ENCODE data around the gene SEZ6L2. TPM values are rescaled to one million over a fixed set of nuclear protein-coding genes. Genes with fewer than 3 reads are reported as not detected.

Gene SEZ6L2
- total RNA-seq, 2 experiments from 2014 or later, result not detected

DNA sequence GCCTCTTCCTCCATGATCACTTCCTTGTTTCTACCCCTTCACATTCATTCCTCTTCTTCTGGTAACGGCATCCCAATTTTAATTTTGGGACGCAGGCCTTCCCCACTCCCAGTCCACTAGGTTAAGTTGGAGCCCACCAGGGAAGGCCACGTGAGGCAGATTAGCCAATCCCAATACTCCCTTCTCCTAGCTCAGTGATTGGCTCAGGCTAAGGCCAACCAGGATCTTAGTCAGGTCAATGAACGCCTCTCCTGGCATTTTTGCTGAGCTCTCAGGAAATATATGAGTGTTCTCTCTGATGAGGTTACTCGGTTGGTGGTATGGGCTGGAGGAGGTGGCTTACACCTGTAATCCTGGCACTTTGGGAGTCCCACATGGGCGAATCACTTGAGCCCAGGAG lies 15.4 kb downstream of the SEZ6L2 start:
- H3K27me3 Mint-ChIP-seq, result peaks cover 28% of the 10 kb centered on the region
- DNase-seq, result no peak
- H3K9me3 ChIP-seq (ENCODE audit: control insufficient read depth in 1 of 2, insufficient read depth in 1 of 2, low read length in 2 of 2), result peaks cover 0 to 5% of the 10 kb centered on the region in 2 experiments
- H3K4me3 ChIP-seq (ENCODE audit: low read length), result no peak overlapping the region
- H3K4me1 Mint-ChIP-seq (ENCODE audit: low read depth), result no peaks in the 10 kb centered on the region
- H3K36me3 Mint-ChIP-seq (ENCODE audit: low read depth), result no peaks in the 10 kb centered on the region
- TF ChIP-seq, protein P1, sequence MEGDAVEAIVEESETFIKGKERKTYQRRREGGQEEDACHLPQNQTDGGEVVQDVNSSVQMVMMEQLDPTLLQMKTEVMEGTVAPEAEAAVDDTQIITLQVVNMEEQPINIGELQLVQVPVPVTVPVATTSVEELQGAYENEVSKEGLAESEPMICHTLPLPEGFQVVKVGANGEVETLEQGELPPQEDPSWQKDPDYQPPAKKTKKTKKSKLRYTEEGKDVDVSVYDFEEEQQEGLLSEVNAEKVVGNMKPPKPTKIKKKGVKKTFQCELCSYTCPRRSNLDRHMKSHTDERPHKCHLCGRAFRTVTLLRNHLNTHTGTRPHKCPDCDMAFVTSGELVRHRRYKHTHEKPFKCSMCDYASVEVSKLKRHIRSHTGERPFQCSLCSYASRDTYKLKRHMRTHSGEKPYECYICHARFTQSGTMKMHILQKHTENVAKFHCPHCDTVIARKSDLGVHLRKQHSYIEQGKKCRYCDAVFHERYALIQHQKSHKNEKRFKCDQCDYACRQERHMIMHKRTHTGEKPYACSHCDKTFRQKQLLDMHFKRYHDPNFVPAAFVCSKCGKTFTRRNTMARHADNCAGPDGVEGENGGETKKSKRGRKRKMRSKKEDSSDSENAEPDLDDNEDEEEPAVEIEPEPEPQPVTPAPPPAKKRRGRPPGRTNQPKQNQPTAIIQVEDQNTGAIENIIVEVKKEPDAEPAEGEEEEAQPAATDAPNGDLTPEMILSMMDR (IDR thresholded peaks at IDR 0.05), result no peak
- CTCF ChIA-PET, result no interaction called here
- no peaks in the 10 kb centered on the region for H3K9me3 Mint-ChIP-seq
- POLR2A ChIA-PET, result no interaction called here
- intact Hi-C loops (cut with DNase I, micrococcal nuclease), result no loop called here
- no peak overlapping the region for H3K27ac Mint-ChIP-seq
- H3K27ac ChIP-seq (ENCODE audit: low read depth in 1 of 2, low read length in 2 of 2), result no peak overlapping the region
- no peak overlapping the region for H3K4me3 Mint-ChIP-seq
- no peaks in the 10 kb centered on the region for H3K36me3 ChIP-seq (ENCODE audit: insufficient read depth, low read length)
- ATAC-seq (ENCODE audit: poor library complexity), result no peak
- no peaks in the 10 kb centered on the region for H3K4me1 ChIP-seq (ENCODE audit: insufficient read depth, low read length)
- H3K27me3 ChIP-seq (ENCODE audit: control insufficient read depth in 1 of 2, insufficient read depth in 2 of 2, low read length in 2 of 2), result peaks cover 0 to 8% of the 10 kb centered on the region in 2 experiments

DNA sequence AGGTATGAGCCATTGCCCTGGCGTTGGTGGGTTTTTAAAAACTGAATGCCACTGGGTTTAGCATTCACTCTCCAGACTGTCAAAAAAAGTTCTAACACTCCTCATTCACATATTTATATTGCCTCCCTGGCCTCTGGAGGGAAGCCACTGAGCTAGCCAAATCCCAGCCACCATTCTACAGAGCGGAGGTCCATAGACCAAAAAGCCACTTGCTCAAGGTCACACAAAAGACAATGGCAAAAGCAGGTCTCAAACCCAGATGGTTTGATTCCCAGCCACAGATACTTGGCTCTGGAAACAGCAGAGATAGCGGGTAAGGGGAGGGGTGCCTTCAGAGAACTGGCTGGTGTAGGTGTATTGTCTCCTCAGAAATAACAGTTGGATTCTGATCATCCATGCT lies 18.3 kb downstream of the SEZ6L2 start:
- Mint-ChIP-seq H3K4me3 (no peak overlapping the region), H3K36me3 (ENCODE audit: low read depth) (no peaks in the 10 kb centered on the region), H3K9me3 (no peaks in the 10 kb centered on the region), H3K27ac (no peak overlapping the region), H3K27me3 (peaks cover 42% of the 10 kb centered on the region), H3K4me1 (ENCODE audit: low read depth) (peaks cover 16% of the 10 kb centered on the region)
- ATAC-seq (ENCODE audit: poor library complexity) (no peak), DNase-seq (no peak)
- TF ChIP-seq, protein P1 (IDR thresholded peaks at IDR 0.05), result no peak
- peaks cover 22 to 27% of the 10 kb centered on the region in 2 experiments for H3K27me3 ChIP-seq (ENCODE audit: control insufficient read depth in 1 of 2, insufficient read depth in 2 of 2, low read length in 2 of 2)
- peaks cover 0 to 15% of the 10 kb centered on the region in 2 experiments for H3K9me3 ChIP-seq (ENCODE audit: control insufficient read depth in 1 of 2, insufficient read depth in 1 of 2, low read length in 2 of 2)
- H3K36me3 ChIP-seq (ENCODE audit: insufficient read depth, low read length), result no peaks in the 10 kb centered on the region
- H3K4me1 ChIP-seq (ENCODE audit: insufficient read depth, low read length), result peaks cover 20% of the 10 kb centered on the region
- POLR2A ChIA-PET, result no interaction called here
- no peak overlapping the region for H3K27ac ChIP-seq (ENCODE audit: low read depth in 1 of 2, low read length in 2 of 2)
- H3K4me3 ChIP-seq (ENCODE audit: low read length), result no peak overlapping the region
- CTCF ChIA-PET, result no interaction called here
- intact Hi-C loops (cut with DNase I, micrococcal nuclease), result no loop called here

DNA sequence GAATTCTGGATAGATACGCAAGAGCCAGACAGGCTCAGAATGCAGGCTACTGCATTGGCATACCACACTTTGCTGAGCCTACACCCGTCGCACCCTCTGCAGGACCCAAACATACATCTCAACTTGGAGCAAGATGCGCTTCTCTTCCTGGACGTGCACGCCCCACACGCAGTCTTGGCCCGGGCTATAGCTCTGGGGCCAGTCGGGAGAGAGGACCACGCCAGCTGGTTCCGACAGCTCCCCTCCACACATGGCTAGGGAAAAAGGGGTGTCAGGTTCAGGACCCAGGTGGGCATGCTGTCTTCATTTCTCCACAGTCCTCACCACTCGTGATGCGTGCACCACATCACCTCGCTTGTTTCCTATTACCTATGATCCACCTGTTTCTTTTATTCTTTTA lies 21.2 kb downstream of the SEZ6L2 start:
- DNase-seq, result no peak
- ChIA-PET CTCF (interaction anchor here (2.3 kb wide), 1 partner anchor 30 kb away, joined by 7 read pairs; no protein-coding TSS in a partner anchor), POLR2A (no interaction called here)
- Histone ChIP-seq H3K9me3 (ENCODE audit: control insufficient read depth in 1 of 2, insufficient read depth in 1 of 2, low read length in 2 of 2) (peaks cover 0 to 10% of the 10 kb centered on the region in 2 experiments), H3K4me1 (ENCODE audit: insufficient read depth, low read length) (peaks cover 20% of the 10 kb centered on the region), H3K4me3 (ENCODE audit: low read length) (no peak overlapping the region), H3K27ac (ENCODE audit: low read depth in 1 of 2, low read length in 2 of 2) (no peak overlapping the region), H3K27me3 (ENCODE audit: control insufficient read depth in 1 of 2, insufficient read depth in 2 of 2, low read length in 2 of 2) (peaks cover 23 to 29% of the 10 kb centered on the region in 2 experiments), H3K36me3 (ENCODE audit: insufficient read depth, low read length) (no peaks in the 10 kb centered on the region)
- peaks cover 35% of the 10 kb centered on the region for H3K27me3 Mint-ChIP-seq
- no peak for ATAC-seq (ENCODE audit: poor library complexity)
- intact Hi-C loops (cut with DNase I, micrococcal nuclease), result no loop called here
- H3K9me3 Mint-ChIP-seq, result no peaks in the 10 kb centered on the region
- no peak overlapping the region for H3K27ac Mint-ChIP-seq
- TF ChIP-seq, protein P1 (IDR thresholded peaks at IDR 0.05), result no peak
- H3K4me1 Mint-ChIP-seq (ENCODE audit: low read depth), result peaks cover 18% of the 10 kb centered on the region
- no peak overlapping the region for H3K4me3 Mint-ChIP-seq
- H3K36me3 Mint-ChIP-seq (ENCODE audit: low read depth), result no peaks in the 10 kb centered on the region
